CD14-positive monocyte (primary cell): Measurements from ENCODE around the gene CTCFL. TPM values are rescaled to one million over a fixed set of nuclear protein-coding genes. Genes with fewer than 3 reads are reported as not detected.

Experiments
- DNase-seq, 3 donors: peaks; one replicate each; pipeline ENCODE4 v3.0.0-alpha.2; 2011 to 2022
- H2AFZ ChIP-seq: 2 replicates; pipeline ENCODE4 v1.6.0; 2012; ENCODE audit warnings: mild to moderate bottlenecking, low read depth, low read length, inconsistent platforms; ENCODE audit not compliant: insufficient read depth, poor library complexity, severe bottlenecking
- H3K27ac ChIP-seq, 2 donors: 1 replicate in 1 of 2; 2 replicates in 1 of 2; pipeline ENCODE4 v1.5.1; 2012 to 2013; ENCODE audit warnings: low read length in 2 of 2, control low read depth in 1 of 2, inconsistent platforms in 1 of 2, low read depth in 1 of 2, mild to moderate bottlenecking in 1 of 2
- H3K27me3 ChIP-seq, 2 donors: one replicate each; pipeline versions ENCODE4 v1.6.0 to v1.6.1; 2011 to 2013; ENCODE audit warnings: low read length in 2 of 2; ENCODE audit not compliant: control insufficient read depth in 2 of 2, insufficient read depth in 2 of 2
- H3K36me3 ChIP-seq, 2 donors: replicated peaks in 1 of 2; 1 replicate in 1 of 2; 2 replicates in 1 of 2; pipeline versions ENCODE4 v1.5.1 to v1.6.1; 2012 to 2013; ENCODE audit warnings: low read length in 2 of 2, control low read depth in 1 of 2, inconsistent platforms in 1 of 2, mild to moderate bottlenecking in 1 of 2; ENCODE audit not compliant: insufficient read depth in 2 of 2, control insufficient read depth in 1 of 2
- H3K4me1 ChIP-seq, 2 donors: 1 replicate in 1 of 2; 2 replicates in 1 of 2; pipeline versions ENCODE4 v1.5.1 to v1.6.1; 2012 to 2013; ENCODE audit warnings: low read length in 2 of 2, control low read depth in 1 of 2, inconsistent platforms in 1 of 2, mild to moderate bottlenecking in 1 of 2, moderate library complexity in 1 of 2; ENCODE audit not compliant: insufficient read depth in 2 of 2, control insufficient read depth in 1 of 2
- H3K4me2 ChIP-seq: replicated peaks from 2 replicates; pipeline ENCODE3; 2012; ENCODE audit warnings: low read length, moderate library complexity, mild to moderate bottlenecking; ENCODE audit not compliant: poor library complexity, severe bottlenecking; ENCODE audit errors: extremely low read depth
- H3K4me3 ChIP-seq, 3 experiments: fragments of 200-600 bp in 1 of 3; sonication (generic) in 1 of 3; replicated peaks in 1 of 3; 1 replicate in 2 of 3; 2 replicates in 1 of 3; pipeline ENCODE4 v1.5.1; 2011 to 2013; ENCODE audit warnings: low read length in 3 of 3, mild to moderate bottlenecking in 3 of 3, control low read depth in 2 of 3, low read depth in 2 of 3, inconsistent platforms in 1 of 3, moderate library complexity in 1 of 3
- H3K79me2 ChIP-seq: 2 replicates; pipeline ENCODE4 v1.6.0; 2012; ENCODE audit warnings: mild to moderate bottlenecking, control low read depth, inconsistent platforms, low read length, moderate library complexity; ENCODE audit not compliant: insufficient read depth
- H3K9ac ChIP-seq: 2 replicates; pipeline ENCODE4 v1.6.0; 2017; ENCODE audit warnings: low read length, mild to moderate bottlenecking; ENCODE audit not compliant: insufficient read depth, poor library complexity, severe bottlenecking
- H3K9me3 ChIP-seq, 2 donors: replicated peaks in 1 of 2; 1 replicate in 1 of 2; 2 replicates in 1 of 2; pipeline versions ENCODE4 v1.5.1 to v1.6.1; 2012 to 2013; ENCODE audit warnings: low read length in 2 of 2, control low read depth in 1 of 2; ENCODE audit not compliant: control insufficient read depth in 1 of 2, insufficient read depth in 1 of 2
- H4K20me1 ChIP-seq: 2 replicates; pipeline ENCODE4 v1.6.0; 2012; ENCODE audit warnings: mild to moderate bottlenecking, low read length, control low read depth, moderate library complexity; ENCODE audit not compliant: insufficient read depth
- H3K27ac Mint-ChIP-seq, 7 donors: one replicate each; pipeline ENCODE4 v1.8.0; 2020; ENCODE audit warnings: mild to moderate bottlenecking in 7 of 7, mixed read lengths in 7 of 7, moderate library complexity in 6 of 7, inconsistent platforms in 2 of 7
- H3K27me3 Mint-ChIP-seq, 3 donors: one replicate each; pipeline ENCODE4 v1.8.0; 2021 to 2022; ENCODE audit warnings: low read depth in 3 of 3, mild to moderate bottlenecking in 3 of 3, mixed read lengths in 3 of 3, moderate library complexity in 3 of 3, inconsistent platforms in 1 of 3
- H3K36me3 Mint-ChIP-seq, 2 donors: one replicate each; pipeline ENCODE4 v1.8.0; 2020; ENCODE audit warnings: mixed read lengths in 2 of 2, inconsistent platforms in 1 of 2, mild to moderate bottlenecking in 1 of 2
- H3K4me1 Mint-ChIP-seq: one replicate; pipeline ENCODE4 v1.8.0; 2020; ENCODE audit warnings: mild to moderate bottlenecking, mixed read lengths
- H3K4me3 Mint-ChIP-seq, 2 donors: one replicate each; pipeline ENCODE4 v1.8.0; 2020; ENCODE audit warnings: mild to moderate bottlenecking in 2 of 2, mixed read lengths in 2 of 2, moderate library complexity in 1 of 2
- H3K9me3 Mint-ChIP-seq, 7 donors: one replicate each; pipeline ENCODE4 v1.8.0; 2020 to 2022; ENCODE audit warnings: mixed read lengths in 7 of 7, mild to moderate bottlenecking in 6 of 7, moderate library complexity in 6 of 7, inconsistent platforms in 2 of 7
- WGBS: methylation state at CpG from one replicate; pipeline ENCODE4 v1.1.5; 2013; ENCODE audit warnings: missing lambda C conversion rate; ENCODE audit not compliant: insufficient coverage; 5-methylcytosine and 5-hydroxymethylcytosine counted together
- intact Hi-C, 2 donors: fragments of 100-400 bp; cut with micrococcal nuclease; formaldehyde crosslinking; loops; one replicate each; pipeline versions ENCODE4 v1.15.0 to v1.15.1; 2023
- polyA plus RNA-seq, 3 donors: library from polyadenylated mRNA; depleted of rRNA in 1 of 3; unstranded in 2 of 3; stranded (reverse) in 1 of 3; fragments of 300-500 nt in 2 of 3; fragments of >200 nt in 1 of 3; fragmentation: Illumina TruSeq in 2 of 3; gene quantifications; 1 replicate in 2 of 3; 2 replicates in 1 of 3; pipeline ENCODE4 v1.2.3, GENCODE V29; 2012 to 2021
- TF ChIP-seq, protein P1 (sequence below): fragments of 200-600 bp; IDR thresholded peaks from one replicate; pipeline ENCODE4 v1.8.0; 2022; ENCODE audit warnings: antibody characterized with exemption, mild to moderate bottlenecking

CTCFL gene
- polyA plus RNA-seq, 3 donors = not detected

DNA sequence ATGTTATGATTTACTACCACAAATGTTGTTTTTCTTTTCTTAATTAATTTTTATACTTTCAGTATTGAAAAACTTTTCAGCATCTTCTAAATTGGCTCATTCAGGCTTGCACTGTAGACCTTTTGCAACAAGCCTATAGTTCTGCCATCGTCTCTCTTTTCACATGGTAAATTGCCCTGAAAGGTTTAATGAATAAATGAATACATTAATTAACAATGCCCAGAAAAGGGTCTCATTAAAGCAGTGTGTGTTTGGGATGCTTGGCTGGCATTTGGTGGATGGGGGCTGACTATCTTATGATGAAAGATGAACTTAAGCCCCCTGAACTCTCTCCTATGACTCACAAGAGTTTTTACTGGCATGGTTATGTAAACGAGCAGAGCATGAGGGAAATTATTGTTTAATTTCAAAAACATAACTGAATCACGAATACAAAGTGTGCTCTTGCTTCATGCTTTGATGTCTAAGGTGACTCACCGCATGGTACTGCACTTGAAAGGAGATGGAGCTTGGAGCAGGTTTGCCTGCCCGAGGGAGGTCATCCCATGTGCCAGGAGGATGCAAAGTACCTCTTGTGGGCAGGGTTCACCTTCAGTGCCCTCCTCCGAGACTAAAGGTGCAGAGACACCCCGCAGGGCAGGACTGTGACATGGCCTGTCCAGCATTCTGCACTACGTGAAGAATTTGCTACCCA, 22.2 kb upstream of the CTCFL start:
- 100% methylated on average over 5 of the region's 8 CpGs for WGBS

DNA sequence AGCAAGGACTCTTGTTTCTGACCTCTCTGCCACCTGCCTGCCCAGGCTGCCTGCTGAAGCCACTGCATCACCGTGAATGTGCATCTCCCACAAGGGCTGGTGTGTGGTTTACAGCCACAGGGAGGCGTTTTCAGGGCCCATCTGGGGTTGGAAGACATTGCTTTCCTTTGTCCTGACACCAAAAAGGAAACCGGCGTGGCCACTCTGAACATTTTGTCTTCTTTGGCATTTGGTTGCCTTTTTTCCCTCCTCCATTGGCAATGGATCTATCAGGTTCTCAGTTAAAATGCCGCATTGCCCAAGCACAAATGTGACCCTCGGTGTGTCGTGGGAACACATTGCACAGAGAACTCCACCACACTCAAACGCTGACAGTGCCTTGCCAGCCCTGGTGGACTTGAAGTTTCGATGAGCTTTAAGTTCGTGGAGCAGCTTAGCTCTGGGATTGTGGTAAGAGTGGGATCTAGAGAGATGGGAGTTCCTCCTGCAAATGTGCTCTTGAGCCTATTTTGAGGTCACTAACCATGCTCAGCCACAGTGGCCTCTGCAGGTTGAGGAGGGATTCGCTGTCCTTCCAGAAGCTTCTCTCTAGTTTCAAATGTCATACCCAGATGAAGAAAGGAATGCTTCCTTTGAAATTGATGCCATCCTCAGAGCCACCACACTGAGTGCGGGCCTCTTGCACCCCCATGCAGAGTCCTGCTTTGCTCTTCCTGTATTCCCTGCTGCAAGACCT, 21.2 kb upstream of the CTCFL start:
- 100% methylated on average over 4 of the region's 12 CpGs for WGBS
- no peak for DNase-seq
- no peaks in the 10 kb centered on the region for H3K36me3 Mint-ChIP-seq
- Histone ChIP-seq H3K27ac (no peak overlapping the region), H2AFZ (no peak overlapping the region), H3K9me3 (no peaks in the 10 kb centered on the region), H3K4me1 (no peaks in the 10 kb centered on the region), H3K79me2 (no peaks in the 10 kb centered on the region), H3K9ac (no peak overlapping the region), H4K20me1 (no peaks in the 10 kb centered on the region), H3K36me3 (no peaks in the 10 kb centered on the region), H3K4me3 (no peak overlapping the region), H3K27me3 (peaks cover 6 to 7% of the 10 kb centered on the region in 2 donors), H3K4me2 (no peak overlapping the region)
- no peak overlapping the region for H3K27ac Mint-ChIP-seq
- H3K4me3 Mint-ChIP-seq = no peak overlapping the region
- no peaks in the 10 kb centered on the region for H3K4me1 Mint-ChIP-seq
- TF ChIP-seq, protein P1, sequence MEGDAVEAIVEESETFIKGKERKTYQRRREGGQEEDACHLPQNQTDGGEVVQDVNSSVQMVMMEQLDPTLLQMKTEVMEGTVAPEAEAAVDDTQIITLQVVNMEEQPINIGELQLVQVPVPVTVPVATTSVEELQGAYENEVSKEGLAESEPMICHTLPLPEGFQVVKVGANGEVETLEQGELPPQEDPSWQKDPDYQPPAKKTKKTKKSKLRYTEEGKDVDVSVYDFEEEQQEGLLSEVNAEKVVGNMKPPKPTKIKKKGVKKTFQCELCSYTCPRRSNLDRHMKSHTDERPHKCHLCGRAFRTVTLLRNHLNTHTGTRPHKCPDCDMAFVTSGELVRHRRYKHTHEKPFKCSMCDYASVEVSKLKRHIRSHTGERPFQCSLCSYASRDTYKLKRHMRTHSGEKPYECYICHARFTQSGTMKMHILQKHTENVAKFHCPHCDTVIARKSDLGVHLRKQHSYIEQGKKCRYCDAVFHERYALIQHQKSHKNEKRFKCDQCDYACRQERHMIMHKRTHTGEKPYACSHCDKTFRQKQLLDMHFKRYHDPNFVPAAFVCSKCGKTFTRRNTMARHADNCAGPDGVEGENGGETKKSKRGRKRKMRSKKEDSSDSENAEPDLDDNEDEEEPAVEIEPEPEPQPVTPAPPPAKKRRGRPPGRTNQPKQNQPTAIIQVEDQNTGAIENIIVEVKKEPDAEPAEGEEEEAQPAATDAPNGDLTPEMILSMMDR = no peak
- peaks cover 11 to 21% (median 12%) of the 10 kb centered on the region in 3 donors for H3K27me3 Mint-ChIP-seq
- peaks cover 0 to 2% (median 0%) of the 10 kb centered on the region in 7 donors for H3K9me3 Mint-ChIP-seq
- intact Hi-C loops = no loop called here

More for the DNA sequence above, 22.2 kb upstream of the CTCFL start:
- Histone ChIP-seq H4K20me1 (no peaks in the 10 kb centered on the region), H3K79me2 (no peaks in the 10 kb centered on the region), H2AFZ (no peak overlapping the region), H3K4me3 (no peak overlapping the region), H3K9ac (no peak overlapping the region), H3K27ac (no peak overlapping the region), H3K27me3 (peaks cover 6 to 7% of the 10 kb centered on the region in 2 donors), H3K36me3 (no peaks in the 10 kb centered on the region), H3K9me3 (no peaks in the 10 kb centered on the region), H3K4me2 (no peak overlapping the region), H3K4me1 (no peaks in the 10 kb centered on the region)
- H3K27me3 Mint-ChIP-seq = peaks cover 9 to 20% (median 13%) of the 10 kb centered on the region in 3 donors
- peaks cover 0 to 2% (median 0%) of the 10 kb centered on the region in 7 donors for H3K9me3 Mint-ChIP-seq
- H3K4me3 Mint-ChIP-seq = no peak overlapping the region
- intact Hi-C loops = no loop called here
- TF ChIP-seq, protein P1 = no peak
- no peaks in the 10 kb centered on the region for H3K36me3 Mint-ChIP-seq
- no peak for DNase-seq
- no peak overlapping the region for H3K27ac Mint-ChIP-seq
- H3K4me1 Mint-ChIP-seq = no peaks in the 10 kb centered on the region
